HEK293 (cell line): ENCODE measurements around the gene TMEM141.

Experiments
- BCL11A ChIP-seq: fragments of 450-650 bp; formaldehyde crosslinking; IDR thresholded peaks from 2 replicates; pipeline ENCODE4 v1.5.1; 2016; ENCODE audit warnings: low read depth, missing biosample characterization, missing genetic modification characterization
- FEZF1 ChIP-seq: fragments of 450-650 bp; formaldehyde crosslinking; IDR thresholded peaks from 2 replicates; pipeline ENCODE4 v1.5.1; 2016; ENCODE audit warnings: missing biosample characterization, missing genetic modification characterization
- GFI1B ChIP-seq: fragments of 450-650 bp; formaldehyde crosslinking; IDR thresholded peaks from 2 replicates; pipeline ENCODE4 v1.5.1; 2016; ENCODE audit warnings: missing biosample characterization, missing genetic modification characterization
- KLF8 ChIP-seq: fragments of 450-650 bp; formaldehyde crosslinking; IDR thresholded peaks from 2 replicates; pipeline ENCODE4 v1.5.1; 2016; ENCODE audit warnings: missing biosample characterization, missing genetic modification characterization
- MZF1 ChIP-seq: fragments of 450-650 bp; formaldehyde crosslinking; IDR thresholded peaks from 2 replicates; pipeline ENCODE4 v1.5.1; 2017; ENCODE audit warnings: missing biosample characterization, missing genetic modification characterization, borderline replicate concordance
- SP3 ChIP-seq: fragments of 450-650 bp; formaldehyde crosslinking; IDR thresholded peaks from 2 replicates; pipeline ENCODE4 v1.5.1; 2016; ENCODE audit warnings: missing biosample characterization, missing genetic modification characterization
- SP7 ChIP-seq: fragments of 450-650 bp; formaldehyde crosslinking; IDR thresholded peaks from 2 replicates; pipeline ENCODE4 v1.5.1; 2016; ENCODE audit warnings: missing biosample characterization, missing genetic modification characterization
- ZBTB20 ChIP-seq: fragments of 450-650 bp; formaldehyde crosslinking; IDR thresholded peaks from 2 replicates; pipeline ENCODE4 v1.5.1; 2016; ENCODE audit warnings: missing biosample characterization, missing genetic modification characterization
- ZBTB8A ChIP-seq: fragments of 450-650 bp; formaldehyde crosslinking; IDR thresholded peaks from 2 replicates; pipeline ENCODE4 v1.5.1; 2016; ENCODE audit warnings: missing biosample characterization, missing genetic modification characterization
- ZEB2 ChIP-seq: fragments of 450-650 bp; formaldehyde crosslinking; IDR thresholded peaks from 2 replicates; pipeline ENCODE4 v1.5.1; 2016; ENCODE audit warnings: missing biosample characterization, missing genetic modification characterization
- ZFHX2 ChIP-seq: fragments of 450-650 bp; formaldehyde crosslinking; conservative IDR thresholded peaks from 2 replicates; pipeline ENCODE4 v1.5.1; 2016; ENCODE audit warnings: missing biosample characterization, missing genetic modification characterization
- ZFP37 ChIP-seq: fragments of 450-650 bp; formaldehyde crosslinking; IDR thresholded peaks from 2 replicates; pipeline ENCODE4 v1.5.1; 2016; ENCODE audit warnings: missing biosample characterization, missing genetic modification characterization
- ZFP41 ChIP-seq: fragments of 450-650 bp; formaldehyde crosslinking; IDR thresholded peaks from 2 replicates; pipeline ENCODE4 v1.5.1; 2016; ENCODE audit warnings: missing biosample characterization, missing genetic modification characterization, borderline replicate concordance
- ZNF221 ChIP-seq: fragments of 450-650 bp; formaldehyde crosslinking; IDR thresholded peaks from 2 replicates; pipeline ENCODE4 v1.5.1; 2017; ENCODE audit warnings: missing biosample characterization, missing genetic modification characterization, borderline replicate concordance
- ZNF23 ChIP-seq: fragments of 450-650 bp; formaldehyde crosslinking; IDR thresholded peaks from 2 replicates; pipeline ENCODE4 v1.5.1; 2016; ENCODE audit warnings: missing biosample characterization, missing genetic modification characterization, borderline replicate concordance
- ZNF239 ChIP-seq: fragments of 450-650 bp; formaldehyde crosslinking; IDR thresholded peaks from 2 replicates; pipeline ENCODE4 v1.5.1; 2016; ENCODE audit warnings: missing biosample characterization, missing genetic modification characterization
- ZNF266 ChIP-seq: fragments of 450-650 bp; formaldehyde crosslinking; IDR thresholded peaks from 2 replicates; pipeline ENCODE4 v1.5.1; 2016; ENCODE audit warnings: missing biosample characterization, missing genetic modification characterization, low read depth
- ZNF280D ChIP-seq: fragments of 450-650 bp; formaldehyde crosslinking; IDR thresholded peaks from 2 replicates; pipeline ENCODE4 v1.5.1; 2016; ENCODE audit warnings: missing biosample characterization, missing genetic modification characterization
- ZNF335 ChIP-seq: fragments of 450-650 bp; formaldehyde crosslinking; conservative IDR thresholded peaks from 2 replicates; pipeline ENCODE4 v1.5.1; 2016; ENCODE audit warnings: missing biosample characterization, missing genetic modification characterization
- ZNF514 ChIP-seq: fragments of 450-650 bp; formaldehyde crosslinking; IDR thresholded peaks from 2 replicates; pipeline ENCODE4 v1.5.1; 2016; ENCODE audit warnings: missing biosample characterization, missing genetic modification characterization
- ZNF561 ChIP-seq: fragments of 450-650 bp; IDR thresholded peaks from 2 replicates; pipeline ENCODE4 v1.5.1; 2018; ENCODE audit warnings: missing biosample characterization, missing genetic modification characterization, borderline replicate concordance
- ZNF629 ChIP-seq: fragments of 450-650 bp; formaldehyde crosslinking; IDR thresholded peaks from 2 replicates; pipeline ENCODE4 v1.5.1; 2017; ENCODE audit warnings: missing biosample characterization, missing genetic modification characterization
- ZNF654 ChIP-seq: fragments of 450-650 bp; formaldehyde crosslinking; IDR thresholded peaks from 2 replicates; pipeline ENCODE4 v1.5.1; 2016; ENCODE audit warnings: low read depth, missing biosample characterization, missing genetic modification characterization
- ZNF660 ChIP-seq: fragments of 450-650 bp; IDR thresholded peaks from 2 replicates; pipeline ENCODE4 v1.5.1; 2018; ENCODE audit warnings: missing biosample characterization, mild to moderate bottlenecking, missing genetic modification characterization
- TF ChIP-seq, protein P1 (sequence below): fragments of 450-650 bp; formaldehyde crosslinking; optimal IDR thresholded peaks from 2 replicates; pipeline ENCODE3; 2016; ENCODE audit warnings: missing biosample characterization, mild to moderate bottlenecking, missing genetic modification characterization
- TF ChIP-seq, protein P2 (sequence below): fragments of 450-650 bp; formaldehyde crosslinking; IDR thresholded peaks from 2 replicates; pipeline ENCODE4 v1.5.1; 2016; ENCODE audit warnings: missing biosample characterization, missing genetic modification characterization

The TMEM141 gene

GRCh38 chr9:136787690-136788400 is 3.3 kb upstream of the TMEM141 start (continued):
- TF ChIP-seq ZNF514: no peak
- TF ChIP-seq, protein P1, sequence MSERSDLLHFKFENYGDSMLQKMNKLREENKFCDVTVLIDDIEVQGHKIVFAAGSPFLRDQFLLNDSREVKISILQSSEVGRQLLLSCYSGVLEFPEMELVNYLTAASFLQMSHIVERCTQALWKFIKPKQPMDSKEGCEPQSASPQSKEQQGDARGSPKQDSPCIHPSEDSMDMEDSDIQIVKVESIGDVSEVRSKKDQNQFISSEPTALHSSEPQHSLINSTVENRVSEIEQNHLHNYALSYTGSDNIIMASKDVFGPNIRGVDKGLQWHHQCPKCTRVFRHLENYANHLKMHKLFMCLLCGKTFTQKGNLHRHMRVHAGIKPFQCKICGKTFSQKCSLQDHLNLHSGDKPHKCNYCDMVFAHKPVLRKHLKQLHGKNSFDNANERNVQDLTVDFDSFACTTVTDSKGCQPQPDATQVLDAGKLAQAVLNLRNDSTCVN (tag by site-specific recombination): no peak
- TF ChIP-seq GFI1B (tag by site-specific recombination): no peak
- TF ChIP-seq ZNF654 (tag by site-specific recombination): peak; percentile 97
- TF ChIP-seq ZNF280D (tag by site-specific recombination): no peak
- TF ChIP-seq ZBTB20: 0 out of 2 replicates have a peak, but pooled peaks have one; percentile 36
- no peak for TF ChIP-seq MZF1 (tag by site-specific recombination)
- TF ChIP-seq ZFP41 (tag by site-specific recombination): no peak
- TF ChIP-seq ZNF561: peak; percentile 56; the same call in 1 of the 2 replicates
- TF ChIP-seq ZNF266 (tag by site-specific recombination): no peak
- TF ChIP-seq SP3 (tag by site-specific recombination): 0 out of 2 replicates have a peak, but pooled peaks have one; percentile 24
- TF ChIP-seq, protein P2, sequence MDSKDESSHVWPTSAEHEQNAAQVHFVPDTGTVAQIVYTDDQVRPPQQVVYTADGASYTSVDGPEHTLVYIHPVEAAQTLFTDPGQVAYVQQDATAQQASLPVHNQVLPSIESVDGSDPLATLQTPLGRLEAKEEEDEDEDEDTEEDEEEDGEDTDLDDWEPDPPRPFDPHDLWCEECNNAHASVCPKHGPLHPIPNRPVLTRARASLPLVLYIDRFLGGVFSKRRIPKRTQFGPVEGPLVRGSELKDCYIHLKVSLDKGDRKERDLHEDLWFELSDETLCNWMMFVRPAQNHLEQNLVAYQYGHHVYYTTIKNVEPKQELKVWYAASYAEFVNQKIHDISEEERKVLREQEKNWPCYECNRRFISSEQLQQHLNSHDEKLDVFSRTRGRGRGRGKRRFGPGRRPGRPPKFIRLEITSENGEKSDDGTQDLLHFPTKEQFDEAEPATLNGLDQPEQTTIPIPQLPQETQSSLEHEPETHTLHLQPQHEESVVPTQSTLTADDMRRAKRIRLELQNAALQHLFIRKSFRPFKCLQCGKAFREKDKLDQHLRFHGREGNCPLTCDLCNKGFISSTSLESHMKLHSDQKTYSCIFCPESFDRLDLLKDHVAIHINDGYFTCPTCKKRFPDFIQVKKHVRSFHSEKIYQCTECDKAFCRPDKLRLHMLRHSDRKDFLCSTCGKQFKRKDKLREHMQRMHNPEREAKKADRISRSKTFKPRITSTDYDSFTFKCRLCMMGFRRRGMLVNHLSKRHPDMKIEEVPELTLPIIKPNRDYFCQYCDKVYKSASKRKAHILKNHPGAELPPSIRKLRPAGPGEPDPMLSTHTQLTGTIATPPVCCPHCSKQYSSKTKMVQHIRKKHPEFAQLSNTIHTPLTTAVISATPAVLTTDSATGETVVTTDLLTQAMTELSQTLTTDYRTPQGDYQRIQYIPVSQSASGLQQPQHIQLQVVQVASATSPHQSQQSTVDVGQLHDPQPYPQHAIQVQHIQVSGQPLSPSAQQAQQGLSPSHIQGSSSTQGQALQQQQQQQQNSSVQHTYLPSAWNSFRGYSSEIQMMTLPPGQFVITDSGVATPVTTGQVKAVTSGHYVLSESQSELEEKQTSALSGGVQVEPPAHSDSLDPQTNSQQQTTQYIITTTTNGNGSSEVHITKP (tag by site-specific recombination): peak; percentile 55; the same call in 1 of the 2 replicates
- 0 out of 2 replicates have a peak, but pooled peaks have one; percentile 43 for TF ChIP-seq ZNF629 (tag by site-specific recombination)
- no peak for TF ChIP-seq BCL11A
- TF ChIP-seq ZBTB8A (tag by site-specific recombination): 0 out of 2 replicates have a peak, but pooled peaks have one; percentile 18
- no peak for TF ChIP-seq ZNF221 (tag by site-specific recombination)
- TF ChIP-seq ZNF660 (tag by site-specific recombination): peak; percentile 29; the same call in 1 of the 2 replicates
- TF ChIP-seq ZFP37 (tag by site-specific recombination): no peak
- TF ChIP-seq ZFHX2 (tag by site-specific recombination): peak; percentile 44; the same call in 1 of the 2 replicates
- TF ChIP-seq KLF8 (tag by site-specific recombination): peak; percentile 71; the same call in 1 of the 2 replicates
- TF ChIP-seq FEZF1 (tag by site-specific recombination): no peak
- TF ChIP-seq ZNF239 (tag by site-specific recombination): no peak
- TF ChIP-seq SP7 (tag by site-specific recombination): peak; percentile 58
- TF ChIP-seq ZNF335: peak; percentile 45
- no peak for TF ChIP-seq ZNF23 (tag by site-specific recombination)
- TF ChIP-seq ZEB2: peak; percentile 63; the same call in 1 of the 2 replicates
